Activated CD4-positive, alpha-beta memory T cell treated with anti-CD3 and anti-CD28 coated beads for 36 hours (primary cell): Measurements from ENCODE around the gene TPSAB1. TPM values are rescaled to one million over a fixed set of nuclear protein-coding genes. Genes with fewer than 3 reads are reported as not detected.
A peak's percentile ranks its signal among the peaks of the same experiment; 100 is the strongest.
"Not testable (repeated sequence)": the region's sequence is repeated elsewhere in the genome, so short reads cannot be mapped to it uniquely, and the experiment has no call there.

Source experiments
- CTCF ChIA-PET: fragments of 350-600 bp; sonication (Branson Sonifier 250); formaldehyde crosslinking; loops from one replicate; lab custom pipeline; 2021; ENCODE audit warnings: antibody characterized with exemption, inconsistent platforms; lab: Charles Lee
- POLR2A ChIA-PET: fragments of 350-600 bp; sonication (Branson Sonifier 250); formaldehyde crosslinking; loops from one replicate; lab custom pipeline; 2021; ENCODE audit warnings: antibody characterized with exemption; lab: Charles Lee
- DNase-seq: peaks from one replicate; pipeline ENCODE4 v3.0.0-alpha.2; 2020
- H3K27ac Mint-ChIP-seq: one replicate; pipeline ENCODE4 v1.8.0; 2021; ENCODE audit warnings: mixed read lengths
- H3K27me3 Mint-ChIP-seq: one replicate; pipeline ENCODE4 v1.8.0; 2021; ENCODE audit warnings: mixed read lengths
- H3K36me3 Mint-ChIP-seq: one replicate; pipeline ENCODE4 v1.8.0; 2021; ENCODE audit warnings: mixed read lengths
- H3K4me1 Mint-ChIP-seq: one replicate; pipeline ENCODE4 v1.8.0; 2021; ENCODE audit warnings: low read depth, mixed read lengths
- H3K4me3 Mint-ChIP-seq: one replicate; pipeline ENCODE4 v1.8.0; 2021; ENCODE audit warnings: mild to moderate bottlenecking, mixed read lengths
- H3K9me3 Mint-ChIP-seq: one replicate; pipeline ENCODE4 v1.8.0; 2021; ENCODE audit warnings: mixed read lengths
- intact Hi-C: fragments of 100-400 bp; cut with micrococcal nuclease; formaldehyde crosslinking; loops from one replicate; pipeline ENCODE4 v1.15.1; 2023
- total RNA-seq, 2 experiments: library from RNA; stranded (reverse); gene quantifications; one replicate each; pipeline ENCODE4 v1.2.3, GENCODE V29; 2021

The TPSAB1 gene
- total RNA-seq, 2 experiments from 2014 or later: not detected

DNA sequence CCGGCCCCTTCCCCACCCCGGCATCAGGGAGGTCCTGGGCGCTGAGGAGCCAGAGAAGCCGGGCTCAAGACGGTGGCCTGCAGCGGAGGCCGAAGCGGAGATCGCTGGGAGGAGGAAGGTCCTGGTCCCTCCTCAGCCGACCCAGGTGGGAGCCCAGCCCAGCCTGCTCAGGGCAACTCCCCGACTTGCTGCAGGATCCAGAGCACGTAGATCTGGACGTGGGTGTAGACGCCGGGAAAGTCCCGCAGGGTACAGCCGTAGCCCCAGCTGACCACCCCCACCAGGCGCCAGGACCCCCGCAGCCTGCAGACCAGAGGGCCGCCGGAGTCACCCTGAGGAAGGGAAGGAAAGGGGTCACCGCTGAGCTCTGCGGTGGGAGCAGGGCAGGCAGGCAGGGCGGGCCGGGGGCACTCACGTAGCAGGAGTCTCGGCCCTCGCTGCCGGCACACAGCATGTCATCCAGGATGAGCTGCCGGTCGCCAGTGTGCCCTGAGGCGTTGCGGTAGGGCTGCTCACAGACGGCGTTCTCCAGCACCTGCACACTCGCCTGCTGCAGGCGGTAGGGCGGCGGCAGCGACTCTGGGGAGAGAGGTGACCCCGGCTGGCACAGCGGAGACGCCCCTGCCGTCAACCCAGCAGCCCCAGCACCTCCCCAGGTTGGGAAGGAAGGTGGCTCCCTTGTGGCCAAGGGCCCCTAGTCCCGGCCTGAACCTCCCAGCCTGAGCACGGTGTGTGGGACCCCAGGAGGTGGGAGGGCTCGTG lies 20.8 kb downstream of the TPSAB1 start:
- intact Hi-C loops: no loop called here
- Mint-ChIP-seq H3K27ac (no peak overlapping the region), H3K27me3 (peaks cover 24% of the 10 kb centered on the region), H3K9me3 (peaks cover 9% of the 10 kb centered on the region), H3K4me1 (peaks cover 5% of the 10 kb centered on the region), H3K36me3 (no peaks in the 10 kb centered on the region), H3K4me3 (no peak overlapping the region)
- DNase-seq: no peak
- POLR2A ChIA-PET: no interaction called here
- CTCF ChIA-PET: no interaction called here

- H3K9me3 Mint-ChIP-seq: peaks cover 9% of the 10 kb centered on the region
- CTCF ChIA-PET: no interaction called here
- H3K27me3 Mint-ChIP-seq: peaks cover 21% of the 10 kb centered on the region
- DNase-seq: no peak
- no peak overlapping the region for H3K4me3 Mint-ChIP-seq
- no peaks in the 10 kb centered on the region for H3K36me3 Mint-ChIP-seq
- H3K4me1 Mint-ChIP-seq: peaks cover 5% of the 10 kb centered on the region
- intact Hi-C loops: no loop called here
- H3K27ac Mint-ChIP-seq: no peak overlapping the region
- POLR2A ChIA-PET: no interaction called here
Measured at GRCh38 chr16:1262210-1262845, 21.8 kb downstream of the TPSAB1 start.

DNA sequence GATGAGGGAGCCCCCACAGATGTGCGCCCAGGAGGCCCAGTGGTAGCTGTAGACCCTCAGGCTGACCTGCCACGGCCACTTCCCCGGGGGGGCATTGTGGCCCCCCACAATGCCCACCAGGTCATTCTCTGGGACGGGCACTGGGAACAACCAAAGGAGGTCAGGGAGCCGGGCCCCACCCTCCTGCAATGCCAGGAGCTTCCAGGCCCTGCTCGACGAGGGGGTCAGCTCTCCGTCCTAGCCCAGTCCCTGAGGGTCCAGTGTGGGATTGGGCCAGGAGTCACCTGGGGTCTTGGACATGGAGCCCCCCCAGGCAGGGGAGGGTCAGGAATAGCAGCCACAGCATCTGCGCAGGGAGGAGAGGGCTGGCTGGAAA lies 22.3 kb downstream of the TPSAB1 start:
- intact Hi-C loops: no loop called here
- no peak overlapping the region for H3K4me3 Mint-ChIP-seq
- H3K9me3 Mint-ChIP-seq: peaks cover 9% of the 10 kb centered on the region
- H3K36me3 Mint-ChIP-seq: no peaks in the 10 kb centered on the region
- H3K27ac Mint-ChIP-seq: no peak overlapping the region
- DNase-seq: no peak
- H3K27me3 Mint-ChIP-seq: peaks cover 21% of the 10 kb centered on the region
- ChIA-PET POLR2A (no interaction called here), CTCF (no interaction called here)
- H3K4me1 Mint-ChIP-seq: peaks cover 5% of the 10 kb centered on the region

DNA sequence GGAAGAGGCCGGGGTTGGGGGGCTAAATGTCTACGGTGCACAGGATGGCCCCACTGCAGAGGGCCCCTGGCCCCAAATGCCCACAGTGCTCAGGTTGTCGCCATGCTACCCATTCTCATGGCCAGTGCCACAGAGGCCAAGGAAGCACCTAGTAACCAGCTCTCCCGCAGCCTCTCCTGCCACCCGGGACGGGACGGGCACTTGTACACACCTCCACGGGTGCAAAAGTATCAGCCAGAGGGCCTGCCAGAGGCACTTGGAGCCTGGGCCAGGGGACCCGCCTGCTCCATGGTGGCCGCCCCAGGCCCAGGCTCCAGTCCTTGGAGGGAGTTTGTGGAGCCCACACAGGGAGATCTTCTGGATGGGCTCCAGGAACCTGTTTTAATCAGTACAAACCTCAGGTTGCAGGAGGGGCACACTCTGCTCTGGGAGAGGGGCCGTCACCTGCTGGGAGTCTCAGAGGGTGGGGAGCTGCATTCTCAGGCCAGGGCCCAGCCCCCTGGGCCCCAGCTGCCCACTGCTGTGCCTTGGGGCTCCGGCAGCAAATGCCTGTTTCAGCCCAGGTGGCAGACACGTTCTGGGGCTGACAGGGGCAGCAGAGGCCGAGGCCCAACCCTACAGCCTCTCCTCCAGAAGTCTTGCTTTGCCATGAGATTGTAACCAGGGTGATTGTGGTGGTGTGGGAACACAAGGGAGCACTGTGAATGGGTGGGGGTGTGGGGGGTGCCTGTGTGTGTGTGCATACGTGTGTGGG lies 23.3 kb downstream of the TPSAB1 start:
- H3K4me3 Mint-ChIP-seq: no peak overlapping the region
- intact Hi-C loops: no loop called here
- H3K9me3 Mint-ChIP-seq: peaks cover 9% of the 10 kb centered on the region
- ChIA-PET POLR2A (no interaction called here), CTCF (no interaction called here)
- DNase-seq: no peak
- H3K4me1 Mint-ChIP-seq: peaks cover 5% of the 10 kb centered on the region
- H3K36me3 Mint-ChIP-seq: no peaks in the 10 kb centered on the region
- H3K27ac Mint-ChIP-seq: no peak overlapping the region
- peaks cover 21% of the 10 kb centered on the region for H3K27me3 Mint-ChIP-seq

GRCh38 chr16:1264345-1265089 lies 24.0 kb downstream of the TPSAB1 start:
- H3K9me3 Mint-ChIP-seq: peaks cover 9% of the 10 kb centered on the region
- intact Hi-C loops: no loop called here
- no peak overlapping the region for H3K27ac Mint-ChIP-seq
- H3K36me3 Mint-ChIP-seq: no peaks in the 10 kb centered on the region
- no peak for DNase-seq
- H3K4me1 Mint-ChIP-seq: no peaks in the 10 kb centered on the region
- POLR2A ChIA-PET: no interaction called here
- H3K27me3 Mint-ChIP-seq: peaks cover 17% of the 10 kb centered on the region
- H3K4me3 Mint-ChIP-seq: no peak overlapping the region
- CTCF ChIA-PET: no interaction called here

DNA sequence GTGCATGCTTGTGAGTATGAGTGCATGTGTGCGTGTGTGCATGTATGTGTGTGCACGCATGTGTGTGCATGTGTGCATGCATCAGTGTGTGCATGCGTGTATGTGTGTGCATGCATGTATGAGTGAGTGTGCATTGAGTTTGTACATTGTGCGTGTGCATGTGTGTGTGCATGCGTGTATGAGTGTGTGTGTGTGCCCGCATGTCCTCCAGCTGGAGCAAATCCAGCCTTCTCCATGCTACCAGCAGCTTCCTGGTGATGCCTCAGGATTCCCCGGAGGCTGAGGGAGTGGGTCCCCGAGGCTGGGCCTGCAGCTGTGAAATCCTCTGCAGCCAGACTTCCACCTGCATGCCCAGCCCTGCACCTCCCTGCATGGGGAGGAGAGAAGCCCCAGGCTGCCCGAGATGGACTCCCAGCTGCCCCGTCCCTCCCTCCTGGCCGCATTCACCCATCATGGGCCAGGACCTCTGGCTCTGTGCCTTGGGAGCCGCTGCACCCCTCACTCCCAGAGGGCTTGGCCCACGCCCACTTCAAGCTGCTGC lies 24.7 kb downstream of the TPSAB1 start:
- no peak for DNase-seq
- Mint-ChIP-seq H3K4me1 (no peaks in the 10 kb centered on the region), H3K27ac (no peak overlapping the region), H3K9me3 (peaks cover 9% of the 10 kb centered on the region), H3K36me3 (no peaks in the 10 kb centered on the region), H3K27me3 (peaks cover 14% of the 10 kb centered on the region), H3K4me3 (no peak overlapping the region)
- intact Hi-C loops: no loop called here
- ChIA-PET CTCF (no interaction called here), POLR2A (no interaction called here)

GRCh38 chr16:1265826-1266225 lies 25.3 kb downstream of the TPSAB1 start:
- Mint-ChIP-seq H3K27me3 (peaks cover 8% of the 10 kb centered on the region), H3K4me1 (no peaks in the 10 kb centered on the region), H3K9me3 (peaks cover 9% of the 10 kb centered on the region), H3K4me3 (no peak overlapping the region), H3K36me3 (no peaks in the 10 kb centered on the region), H3K27ac (no peak overlapping the region)
- intact Hi-C loops: no loop called here
- ChIA-PET POLR2A (no interaction called here), CTCF (no interaction called here)
- DNase-seq: no peak

DNA sequence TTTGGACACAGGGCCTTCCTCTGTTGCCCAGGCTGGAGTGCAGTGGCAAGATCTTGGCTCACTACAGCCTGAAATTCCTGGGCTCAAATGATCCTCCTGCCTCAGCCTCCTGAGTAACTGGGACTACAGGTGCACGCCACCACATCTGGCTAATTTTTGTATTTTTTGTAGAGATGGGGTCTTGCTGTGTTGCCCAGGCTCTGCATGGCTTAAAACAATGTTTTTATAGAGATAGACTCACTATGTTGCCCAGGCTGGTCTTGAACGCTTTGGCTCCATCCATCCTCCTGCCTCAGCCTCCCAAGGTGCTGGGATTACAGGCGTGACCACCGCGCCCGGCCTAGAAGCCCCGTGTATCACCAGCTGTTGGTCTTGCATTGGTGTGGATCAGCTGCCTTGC lies 28.9 kb downstream of the TPSAB1 start:
- POLR2A ChIA-PET, H3K36me3 Mint-ChIP-seq, H3K27me3 Mint-ChIP-seq: not testable (repeated sequence)

GRCh38 chr16:1271380-1271723 lies 30.8 kb downstream of the TPSAB1 start:
- intact Hi-C loops: no loop called here
- CTCF ChIA-PET: no interaction called here
- Mint-ChIP-seq H3K27ac (no peak overlapping the region), H3K4me1 (no peaks in the 10 kb centered on the region), H3K36me3 (no peaks in the 10 kb centered on the region), H3K4me3 (no peak overlapping the region), H3K9me3 (no peaks in the 10 kb centered on the region), H3K27me3 (peaks cover 11% of the 10 kb centered on the region)
- POLR2A ChIA-PET: no interaction called here
- DNase-seq: no peak

More for the DNA sequence above, 28.9 kb downstream of the TPSAB1 start:
- H3K4me1 Mint-ChIP-seq, H3K27ac Mint-ChIP-seq, H3K4me3 Mint-ChIP-seq, intact Hi-C loops, CTCF ChIA-PET, DNase-seq, H3K9me3 Mint-ChIP-seq: not testable (repeated sequence)

- peaks cover 11% of the 10 kb centered on the region for H3K27me3 Mint-ChIP-seq
- CTCF ChIA-PET, H3K4me3 Mint-ChIP-seq, H3K9me3 Mint-ChIP-seq, H3K27ac Mint-ChIP-seq, H3K36me3 Mint-ChIP-seq, POLR2A ChIA-PET, H3K4me1 Mint-ChIP-seq, intact Hi-C loops: not testable (repeated sequence)
- peak; percentile 18 for DNase-seq
Measured at GRCh38 chr16:1271724-1272413, 31.4 kb downstream of the TPSAB1 start.

DNA sequence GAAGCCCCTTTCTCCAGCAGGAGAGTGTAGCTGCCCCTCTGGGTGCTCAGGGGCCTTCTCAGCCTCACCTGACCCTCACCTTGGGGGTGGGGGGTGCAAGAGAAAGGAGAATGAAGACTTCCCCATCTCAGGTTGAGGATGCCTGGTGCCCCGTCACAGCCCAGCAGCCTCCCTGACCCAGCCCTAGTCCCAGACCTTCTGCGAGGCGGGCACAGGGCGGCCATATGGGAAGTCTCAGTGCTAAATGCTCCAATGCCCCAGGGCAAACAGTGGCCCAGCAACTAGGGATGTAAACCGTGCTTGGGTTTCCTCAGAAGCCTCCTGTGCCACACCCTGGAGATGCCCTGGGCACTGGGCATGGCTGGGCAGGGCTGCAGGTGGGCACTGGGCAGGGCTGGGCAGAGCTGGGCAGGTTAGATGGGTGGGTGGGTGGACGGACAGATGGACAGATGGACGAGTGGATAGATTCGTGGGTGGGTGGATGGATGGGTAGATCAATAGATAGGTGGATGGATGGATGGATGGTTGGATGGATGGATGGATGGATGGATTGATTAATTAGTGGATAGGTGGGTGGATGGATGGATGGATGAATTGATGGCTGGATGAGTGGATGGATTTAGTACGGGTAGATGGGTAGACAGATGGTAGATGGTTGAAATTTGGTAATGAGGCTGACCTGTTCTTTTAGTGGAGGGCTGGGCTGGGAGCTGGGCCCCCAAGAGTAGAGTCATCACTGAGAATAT lies 32.1 kb downstream of the TPSAB1 start:
- intact Hi-C loops: no loop called here
- no peaks in the 10 kb centered on the region for H3K36me3 Mint-ChIP-seq

More for the DNA sequence above, 32.1 kb downstream of the TPSAB1 start:
- CTCF ChIA-PET: no interaction called here
- no peak for DNase-seq
- Mint-ChIP-seq H3K27ac (no peak overlapping the region), H3K9me3 (no peaks in the 10 kb centered on the region), H3K4me1 (no peaks in the 10 kb centered on the region), H3K4me3 (no peak overlapping the region), H3K27me3 (peaks cover 14% of the 10 kb centered on the region)
- POLR2A ChIA-PET: no interaction called here
